Adipose tissue (tissue), 3 donors: ENCODE measurements around the gene RBBP5. TPM values are rescaled to one million over a fixed set of nuclear protein-coding genes. Genes with fewer than 3 reads are reported as not detected.

Experiments used
- H3K27ac ChIP-seq: one replicate; pipeline ENCODE4 v1.5.1; 2013; ENCODE audit warnings: low read depth, low read length
- WGBS, 3 donors: extraction: QIAGEN DNeasy Blood & Tissue Kit; methylation state at CpG; one replicate each; pipeline ENCODE4 v1.1.7; 2013; 5-methylcytosine and 5-hydroxymethylcytosine counted together
- polyA plus RNA-seq, 3 donors: library from polyadenylated mRNA; stranded (reverse); fragments of 200-250 nt; gene quantifications; one replicate each; pipeline ENCODE4 v1.2.3, GENCODE V29; 2013
- donor health status: healthy with polysubstance abuse.
- donor health status: Bipolar disorder and iron deficiency.
- donor health status: healthy.

Gene RBBP5
- polyA plus RNA-seq, 3 donors: 4.2 to 6.0 (median 5.6) TPM

GRCh38 chr1:205140113-205140512 is 18.3 kb upstream of the RBBP5 start:
- WGBS, 3 donors: 84 to 93% (median 89%) methylated on average over 4 of the region's 4 CpGs
- H3K27ac ChIP-seq: no peak overlapping the region

GRCh38 chr1:205137901-205138300 is 16.1 kb upstream of the RBBP5 start:
- 79 to 82% (median 80%) methylated on average over 3 of the region's 3 CpGs for WGBS, 3 donors
- no peak overlapping the region for H3K27ac ChIP-seq

- 43 to 84% (median 66%) methylated on average over 1 of the region's 1 CpG for WGBS, 3 donors
- no peak overlapping the region for H3K27ac ChIP-seq
Observed at GRCh38 chr1:205133287-205133686, 11.5 kb upstream of the RBBP5 start.

GRCh38 chr1:205129447-205130029 is 7.8 kb upstream of the RBBP5 start:
- 72 to 87% (median 86%) methylated on average over 4 of the region's 4 CpGs for WGBS, 3 donors
- no peak overlapping the region for H3K27ac ChIP-seq

GRCh38 chr1:205128050-205128449 is 6.3 kb upstream of the RBBP5 start:
- WGBS, 3 donors: 79 to 92% (median 85%) methylated on average over 2 of the region's 2 CpGs
- H3K27ac ChIP-seq: no peak overlapping the region

GRCh38 chr1:205127646-205128045 is 5.9 kb upstream of the RBBP5 start:
- no peak overlapping the region for H3K27ac ChIP-seq
- 69 to 88% (median 72%) methylated on average over 3 of the region's 3 CpGs for WGBS, 3 donors

GRCh38 chr1:205124726-205125125 is 2.9 kb upstream of the RBBP5 start:
- no peak overlapping the region for H3K27ac ChIP-seq
- 81 to 85% (median 84%) methylated on average over 7 of the region's 7 CpGs for WGBS, 3 donors

- H3K27ac ChIP-seq: no peak overlapping the region
- 7 to 19% (median 18%) methylated on average over 9 of the region's 9 CpGs for WGBS, 3 donors
Observed at GRCh38 chr1:205122489-205122882, 708 bp upstream of the RBBP5 start.

- WGBS, 3 donors: 47 to 75% (median 71%) methylated on average over 2 of the region's 2 CpGs
- no peak overlapping the region for H3K27ac ChIP-seq
Observed at GRCh38 chr1:205118752-205119151, 3.0 kb downstream of the RBBP5 start.

GRCh38 chr1:205111354-205111753 is 10.4 kb downstream of the RBBP5 start:
- no peak overlapping the region for H3K27ac ChIP-seq

GRCh38 chr1:205109711-205110110 is 12.1 kb downstream of the RBBP5 start:
- WGBS, 3 donors: 76 to 97% (median 87%) methylated on average over 5 of the region's 5 CpGs
- no peak overlapping the region for H3K27ac ChIP-seq

- H3K27ac ChIP-seq: no peak overlapping the region
- 90 to 93% (median 92%) methylated on average over 1 of the region's 1 CpG for WGBS, 3 donors
Observed at GRCh38 chr1:205109269-205109668, 12.5 kb downstream of the RBBP5 start.

- 82 to 87% (median 84%) methylated on average over 4 of the region's 4 CpGs for WGBS, 3 donors
- no peak overlapping the region for H3K27ac ChIP-seq
Observed at GRCh38 chr1:205108464-205108863, 13.3 kb downstream of the RBBP5 start.

GRCh38 chr1:205107327-205107726 is 14.5 kb downstream of the RBBP5 start:
- WGBS, 3 donors: 91 to 93% (median 91%) methylated on average over 4 of the region's 4 CpGs
- H3K27ac ChIP-seq: no peak overlapping the region

GRCh38 chr1:205102404-205102803 is 19.4 kb downstream of the RBBP5 start:
- 98 to 99% (median 98%) methylated on average over 3 of the region's 3 CpGs for WGBS, 3 donors
- no peak overlapping the region for H3K27ac ChIP-seq

GRCh38 chr1:205098242-205098641 is 23.5 kb downstream of the RBBP5 start:
- H3K27ac ChIP-seq: no peak overlapping the region

- no peak overlapping the region for H3K27ac ChIP-seq
Observed at GRCh38 chr1:205095422-205095821, 26.4 kb downstream of the RBBP5 start.

- WGBS, 3 donors: 76 to 88% (median 78%) methylated on average over 4 of the region's 4 CpGs
Observed at GRCh38 chr1:205091043-205091740, 30.6 kb downstream of the RBBP5 start.

GRCh38 chr1:205088341-205088740 is 33.4 kb downstream of the RBBP5 start:
- 87 to 89% (median 89%) methylated on average over 3 of the region's 3 CpGs for WGBS, 3 donors
- no peak overlapping the region for H3K27ac ChIP-seq

More at GRCh38 chr1:205091043-205091740, 30.6 kb downstream of the RBBP5 start:
- no peak overlapping the region for H3K27ac ChIP-seq

- WGBS, 3 donors: 90 to 97% (median 97%) methylated on average over 2 of the region's 2 CpGs
Observed at GRCh38 chr1:205084360-205084759, 37.4 kb downstream of the RBBP5 start, which contains the start of gene TMEM81. TSS of gene TMEM81 (minus strand) at chr1:205084460. CDS start at chr1:205084320, 140 bp downstream.

More at GRCh38 chr1:205084360-205084759, 37.4 kb downstream of the RBBP5 start, which contains the start of gene TMEM81:
- no peak within 1 kb of the TSS for H3K27ac ChIP-seq
